Thymus (tissue), 11 donors: Measurements from ENCODE around the gene TARDBP. TPM values are rescaled to one million over a fixed set of nuclear protein-coding genes. Genes with fewer than 3 reads are reported as not detected.
A peak's percentile ranks its signal among the peaks of the same experiment; 100 is the strongest.
"Not testable (repeated sequence)": the region's sequence is repeated elsewhere in the genome, so short reads cannot be mapped to it uniquely, and the experiment has no call there.

Source experiments
- DNase-seq, 9 donors: peaks; one replicate each; pipeline ENCODE4 v3.0.0-alpha.2; 2013; ENCODE audit warnings: low spot score in 9 of 9, low read depth in 6 of 9, missing footprints in 1 of 9
- H3K27ac ChIP-seq, 2 donors: one replicate each; pipeline ENCODE4 v1.5.1; 2013; ENCODE audit warnings: control low read depth in 1 of 2, low read depth in 1 of 2, low read length in 1 of 2, mild to moderate bottlenecking in 1 of 2, moderate library complexity in 1 of 2
- H3K27me3 ChIP-seq, 2 donors: one replicate each; pipeline ENCODE4 v1.5.1; 2013; ENCODE audit warnings: low read length in 1 of 2; ENCODE audit not compliant: control insufficient read depth in 2 of 2, insufficient read depth in 1 of 2
- H3K36me3 ChIP-seq, 2 donors: one replicate each; pipeline ENCODE4 v1.5.1; 2013; ENCODE audit warnings: low read length in 1 of 2, mild to moderate bottlenecking in 1 of 2, moderate library complexity in 1 of 2; ENCODE audit not compliant: control insufficient read depth in 2 of 2, insufficient read depth in 2 of 2
- H3K4me1 ChIP-seq, 2 donors: one replicate each; pipeline ENCODE4 v1.5.1; 2013; ENCODE audit warnings: low read length in 2 of 2; ENCODE audit not compliant: control insufficient read depth in 2 of 2, insufficient read depth in 2 of 2
- H3K4me3 ChIP-seq, 2 donors: one replicate each; pipeline ENCODE4 v1.5.1; 2013; ENCODE audit warnings: low read length in 2 of 2, control low read depth in 1 of 2, mild to moderate bottlenecking in 1 of 2
- H3K9me3 ChIP-seq, 2 donors: one replicate each; pipeline ENCODE4 v1.5.1; 2013; ENCODE audit warnings: low read length in 1 of 2, mild to moderate bottlenecking in 1 of 2; ENCODE audit not compliant: control insufficient read depth in 2 of 2, insufficient read depth in 1 of 2
- WGBS: extraction: QIAGEN DNeasy Blood & Tissue Kit; methylation state at CpG from one replicate; pipeline ENCODE4 v1.1.7; 2013; 5-methylcytosine and 5-hydroxymethylcytosine counted together
- polyA plus RNA-seq: library from polyadenylated mRNA; stranded (reverse); fragments of 200-250 nt; gene quantifications from one replicate; pipeline ENCODE4 v1.2.3, GENCODE V29; 2013
- total RNA-seq: library from RNA; stranded (reverse); fragments of 120-200 nt; gene quantifications from one replicate; pipeline ENCODE4 v1.2.4, GENCODE V29; 2013
- donor health status: healthy.

The TARDBP gene
- total and polyA plus RNA-seq, 2 donors, result 32.5 to 155 TPM

GRCh38 chr1:10989095-10989494 lies 23.4 kb upstream of the TARDBP start:
- WGBS, result 98% methylated on average over 5 of the region's 5 CpGs
- H3K4me3 ChIP-seq, result no peak overlapping the region
- DNase-seq, result no peak
- peaks cover 0 to 2% of the 10 kb centered on the region in 2 donors for H3K4me1 ChIP-seq
- no peaks in the 10 kb centered on the region for H3K27me3 ChIP-seq
- no peaks in the 10 kb centered on the region for H3K36me3 ChIP-seq
- no peak overlapping the region for H3K27ac ChIP-seq
- H3K9me3 ChIP-seq, result no peaks in the 10 kb centered on the region

- H3K4me1 ChIP-seq, H3K27ac ChIP-seq, H3K4me3 ChIP-seq, DNase-seq, H3K9me3 ChIP-seq, H3K36me3 ChIP-seq, H3K27me3 ChIP-seq: not testable (repeated sequence)
- WGBS, result 92% methylated on average over 6 of the region's 6 CpGs
These were observed 22.4 kb upstream of the TARDBP start for GRCh38 chr1:10989920-10990516.

GRCh38 chr1:10990828-10991227 lies 21.6 kb upstream of the TARDBP start:
- H3K27me3 ChIP-seq, result no peaks in the 10 kb centered on the region
- no peak overlapping the region for H3K27ac ChIP-seq
- H3K4me1 ChIP-seq, result no peaks in the 10 kb centered on the region
- no peaks in the 10 kb centered on the region for H3K9me3 ChIP-seq
- DNase-seq, result no peak
- no peaks in the 10 kb centered on the region for H3K36me3 ChIP-seq
- WGBS, result 96% methylated on average over 7 of the region's 7 CpGs
- no peak overlapping the region for H3K4me3 ChIP-seq

DNA sequence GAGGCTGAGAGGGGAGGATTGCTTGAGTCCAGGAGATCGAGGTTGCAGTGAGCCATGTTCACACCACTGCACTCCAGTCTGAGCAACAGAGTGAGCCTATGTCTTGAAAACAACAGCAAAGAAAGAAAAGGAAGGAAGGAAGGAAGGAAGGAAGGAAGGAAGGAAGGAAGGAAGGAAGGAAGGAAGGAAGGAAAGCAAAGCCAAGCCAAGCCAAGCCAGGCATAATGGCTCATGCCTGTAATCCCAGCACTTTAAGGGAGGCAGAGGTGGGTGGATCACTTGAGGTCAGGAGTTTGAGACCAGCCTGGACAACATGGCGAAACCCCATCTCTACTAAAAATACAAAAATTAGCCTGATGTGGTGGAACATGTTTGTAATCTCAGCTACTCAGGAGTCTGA lies 20.4 kb upstream of the TARDBP start:
- 95% methylated on average over 2 of the region's 2 CpGs for WGBS
- not testable (repeated sequence) for DNase-seq, H3K27me3 ChIP-seq, H3K36me3 ChIP-seq, H3K9me3 ChIP-seq, H3K27ac ChIP-seq, H3K4me1 ChIP-seq, H3K4me3 ChIP-seq

DNA sequence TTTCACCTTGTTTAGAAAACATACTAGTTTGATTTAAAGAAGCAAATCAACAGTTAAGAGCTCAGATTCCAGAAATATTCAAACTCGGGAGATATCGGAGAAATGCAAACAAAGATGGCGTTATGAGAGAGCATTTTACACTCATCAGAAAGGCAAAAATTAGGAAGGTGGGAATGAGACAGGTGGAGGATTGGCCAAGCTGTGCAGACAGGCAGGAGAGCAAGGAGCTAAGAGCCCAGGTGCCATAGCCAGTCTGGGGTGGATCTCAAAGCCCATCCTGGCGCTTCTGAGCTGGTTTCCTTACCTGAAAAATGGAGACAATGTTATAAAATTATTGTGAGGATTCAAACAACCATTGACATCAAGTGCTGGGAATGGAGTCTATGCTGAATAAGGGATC lies 19.6 kb upstream of the TARDBP start:
- 95% methylated on average over 4 of the region's 4 CpGs for WGBS
- no peak overlapping the region for H3K4me3 ChIP-seq
- H3K9me3 ChIP-seq, result no peaks in the 10 kb centered on the region
- DNase-seq, result no peak
- H3K27ac ChIP-seq, result no peak overlapping the region
- H3K36me3 ChIP-seq, result no peaks in the 10 kb centered on the region
- no peaks in the 10 kb centered on the region for H3K27me3 ChIP-seq
- no peaks in the 10 kb centered on the region for H3K4me1 ChIP-seq

- Histone ChIP-seq H3K4me1 (no peaks in the 10 kb centered on the region), H3K4me3 (no peak overlapping the region), H3K36me3 (no peaks in the 10 kb centered on the region), H3K9me3 (no peaks in the 10 kb centered on the region), H3K27ac (no peak overlapping the region), H3K27me3 (no peaks in the 10 kb centered on the region)
- 96% methylated on average over 3 of the region's 3 CpGs for WGBS
- DNase-seq, result no peak
These were observed 16.4 kb upstream of the TARDBP start for GRCh38 chr1:10996100-10996499.

- 100% methylated on average over 1 of the region's 1 CpG for WGBS
- Histone ChIP-seq H3K9me3 (no peaks in the 10 kb centered on the region), H3K4me1 (no peaks in the 10 kb centered on the region), H3K27me3 (no peaks in the 10 kb centered on the region), H3K27ac (no peak overlapping the region), H3K4me3 (no peak overlapping the region), H3K36me3 (no peaks in the 10 kb centered on the region)
- no peak for DNase-seq
These were observed 11.9 kb upstream of the TARDBP start for GRCh38 chr1:11000526-11000925.

DNA sequence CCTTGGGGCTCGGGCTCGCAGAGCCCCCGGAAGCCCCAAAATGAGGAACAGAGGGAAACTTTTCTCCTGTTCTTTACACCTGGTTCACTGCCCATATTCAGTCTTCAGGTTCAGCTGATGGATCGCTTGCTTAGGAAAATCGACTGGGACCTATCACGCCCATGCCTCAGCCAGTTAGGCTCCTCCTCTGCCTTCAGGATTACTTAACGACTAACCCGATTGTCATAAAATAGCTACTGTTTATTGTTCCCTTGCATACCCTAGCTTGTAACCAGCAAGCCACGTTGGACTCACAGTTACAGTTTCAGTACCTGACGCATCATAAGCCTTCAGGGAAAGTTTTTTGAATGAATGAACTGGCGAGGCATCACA lies 692 bp downstream of the TARDBP start:
- Histone ChIP-seq H3K4me1 (peaks cover 8 to 15% of the 10 kb centered on the region in 2 donors), H3K36me3 (peaks cover 27 to 38% of the 10 kb centered on the region in 2 donors), H3K9me3 (no peaks in the 10 kb centered on the region), H3K27me3 (no peaks in the 10 kb centered on the region), H3K4me3 (peak overlapping the region; percentile 94 to 96), H3K27ac (peak overlapping the region in 1 of 2 donors; percentile 96)
- DNase-seq, result peak in 1 of 9 donors; percentile 19
- WGBS, result 5% methylated on average over 11 of the region's 11 CpGs

- not testable (repeated sequence) for H3K9me3 ChIP-seq, H3K4me1 ChIP-seq, H3K27me3 ChIP-seq, H3K4me3 ChIP-seq, DNase-seq, H3K27ac ChIP-seq
- H3K36me3 ChIP-seq, result peaks cover 63 to 84% of the 10 kb centered on the region in 2 donors
- 96% methylated on average over 8 of the region's 8 CpGs for WGBS
These were observed 6.9 kb downstream of the TARDBP start for GRCh38 chr1:11019358-11019757.

GRCh38 chr1:11019971-11020370 lies 7.5 kb downstream of the TARDBP start:
- Histone ChIP-seq H3K4me3 (no peak overlapping the region), H3K27ac (no peak overlapping the region), H3K4me1 (no peaks in the 10 kb centered on the region), H3K36me3 (peaks cover 59 to 82% of the 10 kb centered on the region in 2 donors), H3K9me3 (no peaks in the 10 kb centered on the region), H3K27me3 (no peaks in the 10 kb centered on the region)
- 94% methylated on average over 7 of the region's 7 CpGs for WGBS
- no peak for DNase-seq
